HCT116 (cell line): ENCODE measurements around the gene MAP4K4. TPM values are rescaled to one million over a fixed set of nuclear protein-coding genes. Genes with fewer than 3 reads are reported as not detected.

Experiments
- ATAC-seq: fragments of 200-7000 bp; cut with Tn5 transposase; 2 replicates; pipeline ENCODE4 v1.9.1; 2020; ENCODE audit warnings: mild to moderate bottlenecking, moderate library complexity
- BruUV-seq: library from RNA; stranded (reverse); fragments of 400-500 nt; replicated peaks from 2 replicates; lab custom pipeline; 2021; lab: Mats Ljungman, UMichigan
- CTCF ChIA-PET: fragments of 300-600 bp; sonication (Branson Sonifier 250); formaldehyde crosslinking; loops from one replicate; lab custom pipeline; 2021; ENCODE audit warnings: antibody characterized with exemption; lab: Charles Lee
- POLR2A ChIA-PET: fragments of 300-600, 350-600 bp; sonication (Branson Sonifier 250); formaldehyde crosslinking; loops from one replicate; lab custom pipeline; 2021; ENCODE audit warnings: antibody characterized with exemption; lab: Charles Lee
- RAD21 ChIA-PET, 2 experiments: fragments of 300-600 bp; sonication (Branson Sonifier 250); formaldehyde crosslinking; loops; one replicate each; lab custom pipeline; 2023; ENCODE audit warnings: low total read pairs in 2 of 2; ENCODE audit not compliant: uncharacterized antibody in 2 of 2, unreplicated experiment in 2 of 2, low non-redundant PET in 1 of 2; lab: Charles Lee
- DNase-seq: peaks from one replicate; pipeline ENCODE4 v3.0.0-alpha.2; 2010; ENCODE audit warnings: low read depth, low spot score
- H2AFZ ChIP-seq: fragments of 200-600 bp; shearing (Covaris generic), sonication (generic); 2 replicates; pipeline ENCODE4 v1.6.1; 2017; ENCODE audit warnings: low read depth, mixed run types, mixed read lengths, antibody characterized with exemption, low read length; ENCODE audit not compliant: poor library complexity, severe bottlenecking
- H3K27ac ChIP-seq: 2 replicates; pipeline ENCODE4 v1.5.1; 2012; ENCODE audit warnings: low read depth, low read length
- H3K27me3 ChIP-seq: fragments of 200-600 bp; sonication (generic); 2 replicates; pipeline ENCODE4 v1.6.1; 2016; ENCODE audit warnings: mixed run types, low read length, mixed read lengths; ENCODE audit not compliant: insufficient read depth
- H3K36me3 ChIP-seq, 2 experiments: fragments of 200-500 bp in 1 of 2; fragments of 200-600 bp in 1 of 2; sonication (Bioruptor generic) in 1 of 2; sonication (generic) in 1 of 2; 2 replicates each; pipeline versions ENCODE4 v1.5.1 to v1.6.1; 2014 to 2016; ENCODE audit warnings: low read length in 2 of 2, inconsistent platforms in 1 of 2, mixed read lengths in 1 of 2, mixed run types in 1 of 2; ENCODE audit not compliant: insufficient read depth in 2 of 2, control insufficient read depth in 1 of 2
- H3K4me1 ChIP-seq, 2 experiments: fragments of 200-600 bp in 1 of 2; sonication (generic) in 1 of 2; 2 replicates each; pipeline versions ENCODE4 v1.5.1 to v1.6.1; 2012 to 2017; ENCODE audit warnings: low read length in 2 of 2, inconsistent platforms in 1 of 2, mild to moderate bottlenecking in 1 of 2, mixed read lengths in 1 of 2, mixed run types in 1 of 2, moderate library complexity in 1 of 2; ENCODE audit not compliant: insufficient read depth in 2 of 2, control insufficient read depth in 1 of 2
- H3K4me2 ChIP-seq: fragments of 200-600 bp; sonication (generic); 2 replicates; pipeline ENCODE4 v1.6.1; 2017; ENCODE audit warnings: mixed run types, low read length, mixed read lengths
- H3K4me3 ChIP-seq, 2 experiments: fragments of 200-600 bp in 1 of 2; sonication (generic) in 1 of 2; replicated peaks in 1 of 2; 2 replicates each; pipeline ENCODE4 v1.5.1; 2011 to 2016; ENCODE audit warnings: low read length in 2 of 2, control low read depth in 1 of 2, low read depth in 1 of 2, mild to moderate bottlenecking in 1 of 2, mixed read lengths in 1 of 2, mixed run types in 1 of 2
- H3K79me2 ChIP-seq: fragments of 200-600 bp; sonication (generic); 2 replicates; pipeline ENCODE4 v1.6.1; 2017; ENCODE audit warnings: mild to moderate bottlenecking, mixed run types, low read length, moderate library complexity, mixed read lengths; ENCODE audit not compliant: insufficient read depth
- H3K9ac ChIP-seq: fragments of 200-600 bp; sonication (generic); 2 replicates; pipeline ENCODE4 v1.6.1; 2016; ENCODE audit warnings: low read length, mixed read lengths
- H3K9me2 ChIP-seq: fragments of 200-600 bp; sonication (generic), shearing (Covaris generic); 2 replicates; pipeline ENCODE4 v1.6.1; 2017; ENCODE audit warnings: mixed run types, mild to moderate bottlenecking, moderate library complexity; ENCODE audit not compliant: insufficient read depth
- H3K9me3 ChIP-seq, 2 experiments: fragments of 200-500 bp in 1 of 2; fragments of 200-600 bp in 1 of 2; sonication (Bioruptor generic) in 1 of 2; sonication (generic) in 1 of 2; 2 replicates each; pipeline ENCODE4 v1.6.1; 2014 to 2017; ENCODE audit warnings: low read length in 2 of 2, mixed read lengths in 2 of 2, inconsistent platforms in 1 of 2, low read depth in 1 of 2, mild to moderate bottlenecking in 1 of 2, mixed run types in 1 of 2, moderate library complexity in 1 of 2; ENCODE audit not compliant: control insufficient read depth in 1 of 2, insufficient read depth in 1 of 2
- H4K20me1 ChIP-seq: fragments of 200-600 bp; sonication (generic), shearing (Covaris generic); 2 replicates; pipeline ENCODE4 v1.6.1; 2017; ENCODE audit warnings: mixed run types, mild to moderate bottlenecking, moderate library complexity; ENCODE audit not compliant: insufficient read depth
- EGR1 ChIP-seq: IDR thresholded peaks from 2 replicates; pipeline ENCODE4 v1.6.1; 2012; ENCODE audit warnings: low read depth
- ELF1 ChIP-seq: IDR thresholded peaks from 2 replicates; pipeline ENCODE4 v1.6.1; 2012; ENCODE audit warnings: low read depth, borderline replicate concordance
- EZH2 ChIP-seq: fragments of 200-600 bp; sonication (generic); IDR thresholded peaks from 2 replicates; pipeline ENCODE4 v1.6.1; 2017; ENCODE audit warnings: antibody characterized with exemption, mixed run types
- MAX ChIP-seq: IDR thresholded peaks from 2 replicates; pipeline ENCODE4 v1.6.1; 2012
- POLR2A ChIP-seq: IDR thresholded peaks from 2 replicates; pipeline ENCODE4 v1.7.0; 2011; ENCODE audit warnings: borderline replicate concordance; ENCODE audit not compliant: insufficient read depth, insufficient read length; ENCODE audit errors: extremely low read depth
- POLR2AphosphoS5 ChIP-seq: IDR thresholded peaks from 2 replicates; pipeline ENCODE4 v1.6.1; 2011; ENCODE audit warnings: mild to moderate bottlenecking, low read depth, low read length, moderate library complexity
- RAD21 ChIP-seq: IDR thresholded peaks from 2 replicates; pipeline ENCODE4 v1.6.1; 2012; ENCODE audit warnings: low read depth, mild to moderate bottlenecking
- SIN3A ChIP-seq: IDR thresholded peaks from 2 replicates; pipeline ENCODE4 v1.6.1; 2012; ENCODE audit warnings: low read depth
- YY1 ChIP-seq: IDR thresholded peaks from 2 replicates; pipeline ENCODE4 v1.6.1; 2011; ENCODE audit warnings: low read length, low read depth, moderate library complexity, mild to moderate bottlenecking; ENCODE audit not compliant: insufficient replicate concordance; ENCODE audit errors: extremely low read depth
- ZBTB33 ChIP-seq: IDR thresholded peaks from 2 replicates; pipeline ENCODE4 v1.6.1; 2011; ENCODE audit warnings: mild to moderate bottlenecking, low read length, moderate library complexity; ENCODE audit not compliant: insufficient replicate concordance; ENCODE audit errors: extremely low read depth
- ZNF274 ChIP-seq: fragments of 200-500 bp; sonication (Bioruptor generic); IDR thresholded peaks from 2 replicates; pipeline ENCODE4 v1.6.1; 2014; ENCODE audit warnings: mild to moderate bottlenecking, low read depth, low read length, inconsistent platforms
- intact Hi-C: fragments of 100-400 bp; cut with micrococcal nuclease; formaldehyde crosslinking; loops from 2 replicates; pipeline ENCODE4 v1.10.0; 2022
- total RNA-seq: library from RNA; stranded (reverse); gene quantifications from one replicate; pipeline ENCODE4 v1.2.1, GENCODE V29; 2021; ENCODE audit not compliant: unreplicated experiment
- TF ChIP-seq, protein P1 (sequence below): IDR thresholded peaks from 2 replicates; pipeline ENCODE4 v1.6.1; 2012

The MAP4K4 gene
- total RNA-seq, 1 experiment from 2014 or later, result 62.3 TPM

DNA sequence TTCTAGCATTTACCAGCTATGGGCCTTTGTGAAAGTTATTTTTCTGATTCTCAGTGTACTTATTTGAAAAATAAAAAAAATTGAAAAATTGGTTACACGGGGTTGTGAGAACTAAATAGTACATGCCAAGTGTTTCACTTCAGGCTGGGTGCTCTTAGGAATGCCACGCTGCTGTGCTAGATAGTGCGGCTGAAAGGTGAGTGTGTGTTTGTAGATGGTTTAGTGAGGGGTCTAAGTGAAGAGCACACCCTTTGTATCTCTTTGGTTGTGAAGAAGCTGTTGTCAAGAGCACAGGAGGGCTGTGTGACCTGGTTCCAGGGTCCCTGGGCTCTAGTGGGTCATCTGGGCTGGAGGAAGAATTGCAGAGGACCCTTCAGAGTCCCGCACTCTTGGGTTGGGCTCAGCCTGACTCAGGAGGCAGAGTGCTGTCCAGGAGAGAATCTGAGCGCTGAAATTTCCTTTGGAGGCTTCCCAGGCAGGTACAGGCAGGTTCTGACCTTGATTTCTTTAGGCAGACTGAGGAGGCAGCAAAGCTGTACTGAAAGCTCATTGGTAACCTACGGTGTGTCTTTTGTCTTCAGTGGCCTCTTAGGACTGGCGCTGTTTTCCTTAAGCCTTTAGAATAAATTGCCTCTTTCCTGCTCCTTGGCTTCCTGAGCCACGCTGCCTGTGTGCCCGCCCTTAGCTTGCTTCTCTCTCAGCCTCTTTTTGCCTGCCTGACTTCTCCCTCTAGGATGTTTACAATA, 44.4 kb downstream of the MAP4K4 start:
- Histone ChIP-seq H3K27ac (no peak overlapping the region), H3K4me1 (peaks cover 0 to 15% of the 10 kb centered on the region in 2 experiments; a peak in 2 of 4 replicates), H3K9me2 (no peaks in the 10 kb centered on the region), H3K4me2 (no peak overlapping the region), H3K27me3 (no peaks in the 10 kb centered on the region), H3K36me3 (no peaks in the 10 kb centered on the region), H3K9ac (no peak overlapping the region), H2AFZ (no peak overlapping the region), H4K20me1 (peaks cover 13% of the 10 kb centered on the region), H3K79me2 (peaks cover 90% of the 10 kb centered on the region), H3K4me3 (no peak overlapping the region), H3K9me3 (no peaks in the 10 kb centered on the region)
- no peak for DNase-seq
- no peak for ATAC-seq
- ChIA-PET POLR2A (no interaction called here), RAD21 (no interaction called here), CTCF (no interaction called here)
- TF ChIP-seq RAD21, result no peak
- no TSS peak for BruUV-seq
- intact Hi-C loops, result no loop called here

GRCh38 chr2:101742547-101742946, 45.0 kb downstream of the MAP4K4 start:
- intact Hi-C loops, result no loop called here
- ChIA-PET CTCF (no interaction called here), POLR2A (no interaction called here), RAD21 (no interaction called here)
- DNase-seq (no peak), ATAC-seq (no peak)
- Histone ChIP-seq H3K9me3 (no peaks in the 10 kb centered on the region), H3K36me3 (no peaks in the 10 kb centered on the region), H2AFZ (no peak overlapping the region), H3K27ac (no peak overlapping the region), H4K20me1 (peaks cover 13% of the 10 kb centered on the region), H3K4me3 (no peak overlapping the region), H3K27me3 (no peaks in the 10 kb centered on the region), H3K4me2 (no peak overlapping the region), H3K9me2 (no peaks in the 10 kb centered on the region), H3K9ac (no peak overlapping the region), H3K79me2 (peaks cover 92% of the 10 kb centered on the region), H3K4me1 (peaks cover 0 to 21% of the 10 kb centered on the region in 2 experiments; a peak in 2 of 4 replicates)
- TF ChIP-seq POLR2A, result no peak
- TF ChIP-seq, protein P1, sequence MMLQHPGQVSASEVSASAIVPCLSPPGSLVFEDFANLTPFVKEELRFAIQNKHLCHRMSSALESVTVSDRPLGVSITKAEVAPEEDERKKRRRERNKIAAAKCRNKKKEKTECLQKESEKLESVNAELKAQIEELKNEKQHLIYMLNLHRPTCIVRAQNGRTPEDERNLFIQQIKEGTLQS, result no peak
- no peak for TF ChIP-seq RAD21
- TF ChIP-seq EGR1, result no peak
- TF ChIP-seq MAX, result no peak
- no peak for TF ChIP-seq ZNF274
- no peak for TF ChIP-seq POLR2AphosphoS5
- no peak for TF ChIP-seq ELF1
- TF ChIP-seq SIN3A, result no peak
- no peak for TF ChIP-seq EZH2
- TF ChIP-seq ZBTB33, result no peak
- TF ChIP-seq YY1, result no peak
- no TSS peak for BruUV-seq
